Adrenal gland (tissue), 5 donors: Measurements from ENCODE around the gene DOK3.
"Not testable (repeated sequence)": the region's sequence is repeated elsewhere in the genome, so short reads cannot be mapped to it uniquely, and the experiment has no call there.

ENCODE experiments used
- POLR2A ChIP-seq, 2 donors: fragments of 450-650 bp; IDR thresholded peaks; one replicate each; pipeline ENCODE4 v1.6.1; 2017; ENCODE audit warnings: antibody characterized with exemption in 2 of 2, mild to moderate bottlenecking in 2 of 2, moderate library complexity in 1 of 2
- TF ChIP-seq, protein P1 (sequence below), 6 experiments: fragments of 450-650 bp in 4 of 6; fragments of 200-600 bp in 2 of 6; sonication (generic) in 1 of 6; IDR thresholded peaks; 1 replicate in 5 of 6; 2 replicates in 1 of 6; pipeline versions ENCODE4 v1.5.1 to v1.8.0; 2016 to 2021; ENCODE audit warnings: antibody characterized with exemption in 6 of 6, mild to moderate bottlenecking in 2 of 6, moderate library complexity in 1 of 6
- donor health status: DM: no; HTN: no; CAD: no.

DNA sequence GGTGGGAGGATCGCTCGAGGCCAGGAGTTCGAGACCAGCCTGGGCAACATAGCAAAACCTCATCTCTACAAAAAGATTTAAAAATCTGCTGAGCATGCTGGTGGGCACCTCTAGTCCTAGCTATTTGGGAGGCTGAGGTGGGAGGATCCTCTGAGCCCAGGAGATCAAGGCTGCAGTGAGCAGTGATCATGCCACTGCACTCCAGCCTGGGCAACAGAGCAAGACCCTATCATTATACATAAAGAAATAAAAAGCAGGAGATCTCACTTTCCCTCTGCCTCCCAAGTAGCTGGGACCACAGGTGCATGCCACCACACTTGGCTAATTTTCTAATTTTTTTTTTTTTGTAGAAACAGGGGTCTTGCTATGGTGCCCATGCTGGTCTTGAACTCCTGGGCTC is 23.9 kb downstream of the DOK3 start:
- TF ChIP-seq, protein P1, sequence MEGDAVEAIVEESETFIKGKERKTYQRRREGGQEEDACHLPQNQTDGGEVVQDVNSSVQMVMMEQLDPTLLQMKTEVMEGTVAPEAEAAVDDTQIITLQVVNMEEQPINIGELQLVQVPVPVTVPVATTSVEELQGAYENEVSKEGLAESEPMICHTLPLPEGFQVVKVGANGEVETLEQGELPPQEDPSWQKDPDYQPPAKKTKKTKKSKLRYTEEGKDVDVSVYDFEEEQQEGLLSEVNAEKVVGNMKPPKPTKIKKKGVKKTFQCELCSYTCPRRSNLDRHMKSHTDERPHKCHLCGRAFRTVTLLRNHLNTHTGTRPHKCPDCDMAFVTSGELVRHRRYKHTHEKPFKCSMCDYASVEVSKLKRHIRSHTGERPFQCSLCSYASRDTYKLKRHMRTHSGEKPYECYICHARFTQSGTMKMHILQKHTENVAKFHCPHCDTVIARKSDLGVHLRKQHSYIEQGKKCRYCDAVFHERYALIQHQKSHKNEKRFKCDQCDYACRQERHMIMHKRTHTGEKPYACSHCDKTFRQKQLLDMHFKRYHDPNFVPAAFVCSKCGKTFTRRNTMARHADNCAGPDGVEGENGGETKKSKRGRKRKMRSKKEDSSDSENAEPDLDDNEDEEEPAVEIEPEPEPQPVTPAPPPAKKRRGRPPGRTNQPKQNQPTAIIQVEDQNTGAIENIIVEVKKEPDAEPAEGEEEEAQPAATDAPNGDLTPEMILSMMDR (IDR thresholded peaks at IDR 0.05), result not testable (repeated sequence)
- not testable (repeated sequence) for TF ChIP-seq POLR2A (IDR thresholded peaks at IDR 0.05)
